Retina (tissue), 1 donor: ENCODE results near the gene CACNA1H.
"Not testable (repeated sequence)": the region's sequence is repeated elsewhere in the genome, so short reads cannot be mapped to it uniquely, and the experiment has no call there.

Source experiments
- DNase-seq: peaks from one replicate; pipeline ENCODE4 v3.0.0-alpha.2; 2016

The CACNA1H gene

DNA sequence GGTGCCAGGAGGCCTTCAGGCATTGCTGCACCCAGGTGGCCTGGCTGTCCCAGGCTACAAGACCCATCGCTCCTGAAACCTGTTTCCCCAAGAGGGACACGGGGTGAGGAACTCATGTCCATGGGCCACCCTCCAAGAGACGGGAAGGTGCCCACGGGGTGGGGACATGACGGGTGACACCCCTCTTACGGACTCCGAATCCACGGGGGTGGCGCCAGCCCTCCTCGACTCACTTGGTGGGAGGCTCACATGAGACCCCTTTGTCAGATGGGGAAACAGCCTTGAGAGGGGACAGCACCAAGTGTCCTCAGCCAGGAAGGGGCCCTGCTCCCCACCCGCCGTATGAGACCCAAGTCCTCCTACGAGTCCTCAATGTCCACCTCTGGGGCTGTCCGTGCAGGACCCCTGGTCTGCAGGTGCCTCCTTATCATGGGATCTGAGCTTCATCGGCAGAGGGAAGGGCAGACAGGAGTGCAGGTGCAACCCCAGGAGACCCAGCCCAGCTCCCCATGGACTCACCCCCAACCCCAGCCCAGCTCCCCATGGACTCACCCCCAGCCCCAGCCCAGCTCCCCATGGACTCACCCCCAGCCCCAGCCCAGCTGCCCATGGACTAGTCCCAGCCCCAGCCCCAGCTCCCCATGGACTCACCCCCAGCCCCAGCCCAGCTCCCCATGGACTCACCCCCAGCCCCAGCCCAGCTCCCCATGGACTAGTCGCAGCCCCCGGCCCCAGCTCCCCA, 77.7 kb downstream of the CACNA1H start:
- DNase-seq = not testable (repeated sequence)

GRCh38 chr16:1231301-1231700, 78.4 kb downstream of the CACNA1H start:
- not testable (repeated sequence) for DNase-seq

DNA sequence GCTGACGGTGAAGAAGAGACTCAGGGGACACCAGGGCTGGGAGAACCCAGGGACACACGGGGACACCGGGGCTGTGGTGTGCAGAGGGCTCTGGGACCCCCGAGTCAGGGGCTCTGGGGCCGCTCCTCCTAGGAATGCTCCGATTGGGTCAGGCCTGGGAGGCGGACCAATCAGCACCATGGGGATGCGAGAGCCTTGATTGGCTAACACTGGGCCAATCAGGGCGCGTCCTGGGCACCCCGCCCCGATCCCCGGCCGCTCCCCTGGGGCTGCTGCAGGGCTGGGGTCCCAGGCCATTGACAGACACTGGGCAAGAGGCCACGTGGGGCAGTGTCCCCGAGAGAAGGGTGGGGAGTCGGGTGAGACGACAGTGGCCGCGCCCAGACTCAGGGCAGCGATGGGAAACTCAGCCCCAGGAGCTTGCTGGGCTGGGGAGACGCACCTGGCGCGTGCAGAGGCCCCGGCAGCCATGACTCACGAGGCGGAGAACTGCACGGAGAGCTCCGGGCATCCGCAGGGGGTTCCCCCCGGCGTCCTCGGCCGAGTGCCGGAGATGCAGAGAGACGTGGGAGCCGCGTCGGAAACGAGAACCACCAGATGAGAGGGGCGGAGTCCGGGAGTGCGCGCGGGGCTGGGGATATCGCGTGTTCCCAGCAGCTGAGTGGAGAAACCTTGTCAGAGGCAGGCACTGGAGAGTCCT, 79.3 kb downstream of the CACNA1H start:
- DNase-seq = not testable (repeated sequence)

DNA sequence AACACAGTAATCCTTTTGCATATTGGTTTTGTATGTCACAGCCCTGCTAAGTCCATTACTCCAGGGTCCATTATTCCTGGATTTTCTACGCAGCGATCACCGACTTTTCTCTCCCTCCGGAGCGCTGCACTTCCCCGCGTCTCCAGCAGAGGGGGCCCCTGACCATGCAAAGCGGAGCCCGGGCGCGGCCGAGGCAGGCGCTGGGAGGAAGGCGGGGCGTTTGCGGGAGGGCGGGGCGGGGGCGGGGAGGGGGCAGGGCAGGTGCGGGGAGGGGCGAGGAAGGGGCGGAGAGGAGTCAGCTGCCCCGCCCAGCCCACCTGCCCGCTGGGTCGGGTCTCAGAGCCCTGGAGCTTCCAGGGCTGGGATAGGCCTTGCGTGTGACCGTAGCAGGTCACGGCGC, 83.8 kb downstream of the CACNA1H start:
- DNase-seq = not testable (repeated sequence)

DNA sequence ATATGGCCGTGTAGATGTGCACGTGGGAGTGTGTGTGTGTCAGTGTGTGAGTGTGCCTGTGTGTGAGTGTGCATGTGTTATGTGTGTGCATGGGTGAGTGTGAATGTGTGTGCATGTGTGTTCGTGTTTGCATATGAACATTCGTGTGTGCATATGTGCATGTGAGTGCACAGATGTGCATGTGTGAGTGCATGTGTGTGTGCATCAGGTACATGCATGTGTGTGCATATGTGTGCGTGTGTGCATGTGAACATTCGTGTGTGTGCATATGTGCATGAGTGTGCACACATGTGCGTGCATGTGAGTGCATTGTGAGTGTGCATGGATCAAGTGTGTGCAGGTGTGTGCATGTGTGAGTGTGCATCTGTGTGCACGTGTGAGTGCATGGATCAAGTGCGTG, 85.1 kb downstream of the CACNA1H start:
- DNase-seq = no peak

DNA sequence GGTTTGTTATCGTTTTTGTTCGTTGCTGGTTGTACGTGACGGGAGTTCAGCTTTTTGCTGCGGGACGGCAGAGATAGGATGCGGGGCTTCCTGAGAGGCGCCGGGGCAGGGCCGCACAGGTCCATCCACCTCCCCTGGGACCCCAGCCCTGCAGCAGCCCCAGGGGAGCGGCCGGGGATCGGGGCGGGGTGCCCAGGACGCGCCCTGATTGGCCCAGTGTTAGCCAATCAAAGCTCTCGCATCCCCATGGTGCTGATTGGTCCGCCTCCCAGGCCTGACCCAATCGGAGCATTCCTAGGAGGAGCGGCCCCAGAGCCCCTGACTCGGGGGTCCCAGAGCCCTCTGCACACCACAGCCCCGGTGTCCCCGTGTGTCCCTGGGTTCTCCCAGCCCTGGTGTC, 86.0 kb downstream of the CACNA1H start:
- not testable (repeated sequence) for DNase-seq

DNA sequence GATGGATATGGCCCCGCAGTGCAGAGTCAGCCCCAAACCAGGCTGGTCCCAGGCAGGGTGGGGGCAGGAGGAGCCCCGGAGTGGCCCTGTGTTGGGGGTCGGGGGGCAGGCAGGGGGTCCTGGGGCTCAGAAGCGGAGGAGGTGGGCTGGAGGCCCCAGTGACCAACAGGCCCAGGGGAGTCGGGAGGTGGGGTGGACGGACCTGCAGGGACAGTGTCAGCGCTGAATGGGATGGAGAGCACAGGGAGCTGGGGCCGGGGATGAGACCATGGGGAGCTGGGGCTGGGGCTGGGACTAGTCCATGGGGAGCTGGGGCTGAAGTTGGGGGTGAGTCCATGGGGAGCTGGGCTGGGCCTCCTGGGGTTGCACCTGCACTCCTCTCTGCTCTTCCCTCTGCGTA, 86.7 kb downstream of the CACNA1H start:
- DNase-seq = not testable (repeated sequence)

DNA sequence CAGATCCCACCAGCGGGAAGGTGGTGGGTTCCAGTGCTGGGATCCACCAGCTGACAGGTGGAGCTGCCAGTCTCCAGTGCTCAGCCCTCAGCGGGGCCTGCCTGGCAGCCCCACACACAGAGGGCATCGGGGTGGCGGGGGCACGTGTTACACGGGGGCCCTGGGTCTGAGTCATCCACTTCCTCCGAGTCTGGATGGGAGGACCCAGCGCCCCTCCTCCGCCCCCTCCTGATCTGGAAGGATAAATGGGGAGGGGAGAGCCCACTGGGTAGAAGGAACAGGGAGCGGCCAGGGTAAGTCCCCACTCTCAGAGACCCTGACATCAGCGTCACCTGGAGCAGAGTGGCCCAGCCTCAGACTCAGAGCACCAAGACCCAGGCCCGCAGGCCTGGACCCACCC, 87.5 kb downstream of the CACNA1H start, which contains the start of gene TPSAB1:
TPSAB1 (plus strand) TSS at position 270 of the 400 bp plus-strand sequence. CDS start 234 bp downstream, outside the sequence.
- not testable (repeated sequence) for DNase-seq

GRCh38 chr16:1241081-1241480, 88.2 kb downstream of the CACNA1H start:
- not testable (repeated sequence) for DNase-seq

DNA sequence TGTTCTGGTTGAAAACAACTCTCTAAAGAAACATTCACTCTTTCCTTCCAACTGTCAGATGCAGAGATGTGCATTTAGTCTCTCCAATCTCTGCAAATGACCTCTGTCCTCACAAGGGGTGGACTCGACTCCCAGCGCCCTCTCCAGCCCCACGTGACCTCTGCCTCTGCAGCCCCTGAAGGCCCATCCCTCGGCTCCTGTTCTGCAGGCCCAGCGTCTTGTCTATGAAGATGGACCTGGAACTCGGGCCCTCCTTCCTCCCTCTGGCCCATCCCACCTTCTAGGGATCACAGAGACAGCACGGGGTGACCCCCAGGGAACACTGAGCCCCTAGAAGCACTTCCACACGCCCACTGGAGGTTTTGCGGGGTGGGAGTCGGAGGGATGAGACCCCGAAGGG, 90.5 kb downstream of the CACNA1H start:
- DNase-seq = not testable (repeated sequence)

- not testable (repeated sequence) for DNase-seq
Measured at GRCh38 chr16:1243907-1244850, 91.3 kb downstream of the CACNA1H start.

GRCh38 chr16:1244881-1245280, 92.0 kb downstream of the CACNA1H start:
- no peak for DNase-seq

DNA sequence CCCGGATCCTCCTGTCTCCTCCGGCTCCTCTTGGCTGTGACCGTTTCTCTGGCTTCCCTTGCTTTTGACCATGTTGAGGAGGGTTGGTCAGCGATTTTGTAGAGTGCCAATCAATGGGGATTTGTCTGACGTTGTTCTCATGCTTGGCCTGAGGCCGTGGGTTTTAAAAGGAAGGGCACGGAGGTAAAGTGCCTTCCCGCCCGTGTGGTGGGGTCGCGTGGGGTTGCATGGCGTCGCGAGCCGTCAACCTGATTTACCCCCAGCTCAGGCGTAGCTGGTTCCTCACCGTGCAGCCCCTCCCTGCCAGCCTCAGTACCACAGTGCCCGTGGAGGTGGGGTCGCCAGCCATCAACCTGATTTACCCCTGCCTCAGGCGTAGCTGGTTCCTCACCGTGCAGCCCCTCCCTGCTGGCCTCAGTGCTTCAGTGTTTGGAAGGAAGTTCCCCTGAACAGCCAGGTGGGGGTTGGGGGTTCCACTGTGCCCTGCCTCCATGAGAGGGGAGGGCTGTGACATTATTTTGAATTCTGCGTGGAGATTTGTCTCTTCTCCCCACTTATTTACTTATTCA, 92.6 kb downstream of the CACNA1H start:
- no peak for DNase-seq

- DNase-seq = not testable (repeated sequence)
Measured at GRCh38 chr16:1247903-1248537, 95.1 kb downstream of the CACNA1H start.

- not testable (repeated sequence) for DNase-seq
Measured at GRCh38 chr16:1249031-1249755, 96.3 kb downstream of the CACNA1H start.

- DNase-seq = not testable (repeated sequence)
Measured at GRCh38 chr16:1253701-1254364, 100.9 kb downstream of the CACNA1H start.

- DNase-seq = not testable (repeated sequence)
Measured at GRCh38 chr16:1254821-1255220, 101.9 kb downstream of the CACNA1H start.

DNA sequence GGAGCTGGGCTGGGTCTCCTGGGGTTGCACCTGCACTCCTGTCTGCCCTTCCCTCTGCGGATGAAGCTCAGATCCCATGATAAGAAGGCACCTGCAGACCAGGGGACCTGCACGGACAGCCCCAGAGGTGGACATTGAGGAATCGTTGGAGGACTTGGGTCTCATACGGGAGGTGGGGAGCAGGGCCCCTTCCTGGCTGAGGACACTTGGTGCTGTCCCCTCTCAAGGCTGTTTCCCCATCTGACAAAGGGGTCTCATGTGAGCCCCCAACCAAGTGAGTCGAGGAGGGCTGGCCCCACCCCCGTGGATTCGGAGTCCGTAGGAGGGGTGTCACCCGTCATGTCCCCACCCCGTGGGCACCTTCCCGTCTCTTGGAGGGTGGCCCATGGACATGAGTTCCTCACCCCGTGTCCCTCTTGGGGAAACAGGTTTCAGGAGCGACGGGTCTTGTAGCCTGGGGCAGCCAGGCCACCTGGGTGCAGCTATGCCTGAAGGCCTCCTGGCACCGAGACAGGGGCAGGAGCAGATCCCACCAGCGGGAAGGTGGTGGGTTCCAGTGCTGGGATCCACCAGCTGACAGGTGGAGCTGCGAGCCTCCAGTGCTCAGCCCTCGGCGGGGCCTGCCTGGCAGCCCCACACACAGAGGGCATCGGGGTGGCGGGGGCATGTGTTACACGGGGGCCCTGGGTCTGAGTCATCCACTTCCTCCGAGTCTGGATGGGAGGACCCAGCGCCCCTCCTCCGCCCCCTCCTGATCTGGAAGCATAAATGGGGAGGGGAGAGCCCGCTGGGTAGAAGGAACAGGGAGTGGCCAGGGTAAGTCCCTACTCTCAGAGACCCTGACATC, 102.6 kb downstream of the CACNA1H start, which contains the start of gene TPSD1:
TPSD1 (plus strand) TSS at position 794 of the 847 bp plus-strand sequence. CDS start 212 bp downstream, outside the sequence.
- DNase-seq = not testable (repeated sequence)

DNA sequence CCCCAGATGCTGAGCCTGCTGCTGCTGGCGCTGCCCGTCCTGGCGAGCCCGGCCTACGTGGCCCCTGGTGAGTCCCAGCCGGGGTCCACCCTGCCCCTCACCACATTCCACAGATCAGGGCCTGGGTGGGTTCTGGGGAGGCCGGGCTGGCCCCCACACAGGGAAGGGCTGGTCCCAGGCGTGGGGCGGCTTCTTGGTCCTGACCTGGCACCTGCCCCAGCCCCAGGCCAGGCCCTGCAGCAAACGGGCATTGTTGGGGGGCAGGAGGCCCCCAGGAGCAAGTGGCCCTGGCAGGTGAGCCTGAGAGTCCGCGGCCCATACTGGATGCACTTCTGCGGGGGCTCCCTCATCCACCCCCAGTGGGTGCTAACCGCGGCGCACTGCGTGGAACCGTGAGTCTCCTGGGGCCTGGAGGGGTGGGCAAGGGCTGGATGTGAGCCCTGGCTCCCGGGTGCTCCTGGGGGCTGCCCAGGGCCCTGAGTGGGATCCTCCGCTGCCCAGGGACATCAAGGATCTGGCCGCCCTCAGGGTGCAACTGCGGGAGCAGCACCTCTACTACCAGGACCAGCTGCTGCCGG, 103.5 kb downstream of the CACNA1H start:
- not testable (repeated sequence) for DNase-seq
